ENCODE measurements around the gene FSTL3. TPM values are rescaled to one million over a fixed set of nuclear protein-coding genes. Genes with fewer than 3 reads are reported as not detected.

Gene FSTL3
- total and polyA plus RNA-seq, 4 donors = 2.2 to 8.4 (median 6.0) TPM

GRCh38 chr19:681029-682019, 5.1 kb downstream of the FSTL3 start:
- no peak overlapping the region for H3K9ac ChIP-seq (ENCODE audit: low read depth in 1 of 2, low read length in 2 of 2)
- H3K27ac ChIP-seq (ENCODE audit: low read depth in 1 of 2, low read length in 2 of 2) = peak overlapping the region; percentile 74 to 88
- no peak for TF ChIP-seq ATF3 (IDR thresholded peaks at IDR 0.05)
- TF ChIP-seq HNF4G (IDR thresholded peaks at IDR 0.05) = no peak
- no peak for TF ChIP-seq JUND (IDR thresholded peaks at IDR 0.05)
- no peak for TF ChIP-seq NR2F2 (IDR thresholded peaks at IDR 0.05)
- no peak for TF ChIP-seq FOXA2 (IDR thresholded peaks at IDR 0.05)
- no peak for TF ChIP-seq GABPA (IDR thresholded peaks at IDR 0.05 in 1 of 2, conservative IDR thresholded peaks at IDR 0.05 in 1 of 2)
- H3K36me3 ChIP-seq (ENCODE audit: control insufficient read depth in 4 of 4, insufficient read depth in 3 of 4, low read depth in 1 of 4, low read length in 3 of 4) = no peaks in the 10 kb centered on the region
- DNase-seq (ENCODE audit: low spot score) = no peak
- H3K27me3 ChIP-seq (ENCODE audit: control insufficient read depth in 4 of 4, insufficient read depth in 4 of 4, low read length in 3 of 4) = peaks cover 0 to 2% (median 0%) of the 10 kb centered on the region in 4 donors
- H3K4me3 ChIP-seq (ENCODE audit: low read depth in 1 of 3, low read length in 3 of 3) = no peak overlapping the region
- H3K9me3 ChIP-seq (ENCODE audit: control insufficient read depth in 4 of 4, low read length in 3 of 4) = no peaks in the 10 kb centered on the region
- peaks cover 2 to 10% (median 6%) of the 10 kb centered on the region in 4 donors for H3K4me1 ChIP-seq (ENCODE audit: control insufficient read depth in 4 of 4, insufficient read depth in 4 of 4, low read length in 3 of 4)
- 69% methylated on average over 54 of the region's 54 CpGs for WGBS

- Histone ChIP-seq H3K36me3 (ENCODE audit: control insufficient read depth in 4 of 4, insufficient read depth in 3 of 4, low read depth in 1 of 4, low read length in 3 of 4) (no peaks in the 10 kb centered on the region), H3K4me1 (ENCODE audit: control insufficient read depth in 4 of 4, insufficient read depth in 4 of 4, low read length in 3 of 4) (peaks cover 0 to 10% (median 6%) of the 10 kb centered on the region in 4 donors), H3K9ac (ENCODE audit: low read depth in 1 of 2, low read length in 2 of 2) (no peak overlapping the region), H3K4me3 (ENCODE audit: low read depth in 1 of 3, low read length in 3 of 3) (no peak overlapping the region), H3K27ac (ENCODE audit: low read depth in 1 of 2, low read length in 2 of 2) (no peak overlapping the region), H3K9me3 (ENCODE audit: control insufficient read depth in 4 of 4, low read length in 3 of 4) (no peaks in the 10 kb centered on the region), H3K27me3 (ENCODE audit: control insufficient read depth in 4 of 4, insufficient read depth in 4 of 4, low read length in 3 of 4) (no peaks in the 10 kb centered on the region)
- 79% methylated on average over 25 of the region's 25 CpGs for WGBS
- no peak for TF ChIP-seq HNF4A (conservative IDR thresholded peaks at IDR 0.05)
- TF ChIP-seq FOXA2 (IDR thresholded peaks at IDR 0.05) = no peak
- TF ChIP-seq EGR1 (IDR thresholded peaks at IDR 0.05; ENCODE audit: low read depth in 2 of 2) = no peak
- TF ChIP-seq JUND (IDR thresholded peaks at IDR 0.05) = no peak
- DNase-seq (ENCODE audit: low spot score) = no peak
Observed at GRCh38 chr19:682678-683320, 6.6 kb downstream of the FSTL3 start.

GRCh38 chr19:685454-685931, 9.3 kb downstream of the FSTL3 start:
- H3K4me3 ChIP-seq (ENCODE audit: low read depth in 1 of 3, low read length in 3 of 3) = no peak overlapping the region
- no peak overlapping the region for H3K9ac ChIP-seq (ENCODE audit: low read depth in 1 of 2, low read length in 2 of 2)
- no peak for DNase-seq (ENCODE audit: low spot score)
- H3K27me3 ChIP-seq (ENCODE audit: control insufficient read depth in 4 of 4, insufficient read depth in 4 of 4, low read length in 3 of 4) = no peaks in the 10 kb centered on the region
- peaks cover 0 to 2% (median 0%) of the 10 kb centered on the region in 4 donors for H3K4me1 ChIP-seq (ENCODE audit: control insufficient read depth in 4 of 4, insufficient read depth in 4 of 4, low read length in 3 of 4)
- H3K36me3 ChIP-seq (ENCODE audit: control insufficient read depth in 4 of 4, insufficient read depth in 3 of 4, low read depth in 1 of 4, low read length in 3 of 4) = no peaks in the 10 kb centered on the region
- H3K9me3 ChIP-seq (ENCODE audit: control insufficient read depth in 4 of 4, low read length in 3 of 4) = no peaks in the 10 kb centered on the region
- H3K27ac ChIP-seq (ENCODE audit: low read depth in 1 of 2, low read length in 2 of 2) = no peak overlapping the region
- WGBS = 84% methylated on average over 31 of the region's 31 CpGs
- TF ChIP-seq RXRA (IDR thresholded peaks at IDR 0.05) = no peak
- no peak for TF ChIP-seq HNF4G (IDR thresholded peaks at IDR 0.05)
- TF ChIP-seq HNF4A (conservative IDR thresholded peaks at IDR 0.05) = no peak
- no peak for TF ChIP-seq FOXA1 (IDR thresholded peaks at IDR 0.05)
- no peak for TF ChIP-seq SP1 (IDR thresholded peaks at IDR 0.05)
- TF ChIP-seq REST (IDR thresholded peaks at IDR 0.05) = no peak
- no peak for TF ChIP-seq MAX (IDR thresholded peaks at IDR 0.05)
- no peak for TF ChIP-seq CTCF (IDR thresholded peaks at IDR 0.05; ENCODE audit: low read depth, low read length, missing input control)
- TF ChIP-seq FOXA2 (IDR thresholded peaks at IDR 0.05) = no peak
- TF ChIP-seq ZBTB33 (IDR thresholded peaks at IDR 0.05) = no peak
- TF ChIP-seq NR2F2 (IDR thresholded peaks at IDR 0.05) = no peak
- TF ChIP-seq JUND (IDR thresholded peaks at IDR 0.05) = no peak
- no peak for TF ChIP-seq RAD21 (IDR thresholded peaks at IDR 0.05)
- TF ChIP-seq EGR1 (IDR thresholded peaks at IDR 0.05; ENCODE audit: low read depth in 2 of 2) = no peak
- TF ChIP-seq ATF3 (IDR thresholded peaks at IDR 0.05) = no peak
- TF ChIP-seq GABPA (IDR thresholded peaks at IDR 0.05 in 1 of 2, conservative IDR thresholded peaks at IDR 0.05 in 1 of 2) = no peak
